Measurements from ENCODE around the gene AAMP.
A peak's percentile ranks its signal among the peaks of the same experiment; 100 is the strongest.

- TF ChIP-seq, protein P1, sequence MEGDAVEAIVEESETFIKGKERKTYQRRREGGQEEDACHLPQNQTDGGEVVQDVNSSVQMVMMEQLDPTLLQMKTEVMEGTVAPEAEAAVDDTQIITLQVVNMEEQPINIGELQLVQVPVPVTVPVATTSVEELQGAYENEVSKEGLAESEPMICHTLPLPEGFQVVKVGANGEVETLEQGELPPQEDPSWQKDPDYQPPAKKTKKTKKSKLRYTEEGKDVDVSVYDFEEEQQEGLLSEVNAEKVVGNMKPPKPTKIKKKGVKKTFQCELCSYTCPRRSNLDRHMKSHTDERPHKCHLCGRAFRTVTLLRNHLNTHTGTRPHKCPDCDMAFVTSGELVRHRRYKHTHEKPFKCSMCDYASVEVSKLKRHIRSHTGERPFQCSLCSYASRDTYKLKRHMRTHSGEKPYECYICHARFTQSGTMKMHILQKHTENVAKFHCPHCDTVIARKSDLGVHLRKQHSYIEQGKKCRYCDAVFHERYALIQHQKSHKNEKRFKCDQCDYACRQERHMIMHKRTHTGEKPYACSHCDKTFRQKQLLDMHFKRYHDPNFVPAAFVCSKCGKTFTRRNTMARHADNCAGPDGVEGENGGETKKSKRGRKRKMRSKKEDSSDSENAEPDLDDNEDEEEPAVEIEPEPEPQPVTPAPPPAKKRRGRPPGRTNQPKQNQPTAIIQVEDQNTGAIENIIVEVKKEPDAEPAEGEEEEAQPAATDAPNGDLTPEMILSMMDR (IDR thresholded peaks at IDR 0.05) = no peak
- peak in 1 of 2 donors; percentile 10 for TF ChIP-seq POLR2A (IDR thresholded peaks at IDR 0.05)
Measured at GRCh38 chr2:218282173-218282991, 12.4 kb upstream of the AAMP start.

All from adrenal gland (tissue), 5 donors.